Stimulated activated CD8-positive, alpha-beta memory T cell treated with anti-CD3 and anti-CD28 coated beads, Interleukin-12 subunit alpha, Interleukin-12 subunit beta, amount 100 ng/mL, for 4 hours (primary cell): ENCODE results near the gene DEPDC1B.
"Not testable (repeated sequence)": the region's sequence is repeated elsewhere in the genome, so short reads cannot be mapped to it uniquely, and the experiment has no call there.

ENCODE experiments used
- DNase-seq: peaks from one replicate; pipeline ENCODE4 v3.0.0-alpha.2; 2020; ENCODE audit warnings: low read depth

Gene DEPDC1B

DNA sequence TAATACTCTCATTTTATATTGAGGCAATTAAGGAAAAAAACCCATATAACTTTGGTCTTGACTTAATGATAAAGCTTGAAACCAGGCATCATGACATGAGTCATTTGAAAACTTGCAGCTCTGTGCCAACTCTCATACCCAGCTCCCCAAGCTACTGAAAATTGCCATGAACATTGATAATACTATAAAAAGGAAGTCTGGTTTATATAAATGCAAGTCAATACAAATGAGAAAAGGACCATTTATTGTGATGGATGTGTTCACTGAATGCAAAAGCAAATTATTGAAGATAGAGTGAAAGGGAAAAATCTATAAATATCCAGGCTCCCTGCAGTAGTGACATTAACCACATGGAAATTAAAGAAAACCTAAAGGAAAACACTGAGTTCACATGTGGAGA, 116.3 kb downstream of the DEPDC1B start:
- no peak for DNase-seq

DNA sequence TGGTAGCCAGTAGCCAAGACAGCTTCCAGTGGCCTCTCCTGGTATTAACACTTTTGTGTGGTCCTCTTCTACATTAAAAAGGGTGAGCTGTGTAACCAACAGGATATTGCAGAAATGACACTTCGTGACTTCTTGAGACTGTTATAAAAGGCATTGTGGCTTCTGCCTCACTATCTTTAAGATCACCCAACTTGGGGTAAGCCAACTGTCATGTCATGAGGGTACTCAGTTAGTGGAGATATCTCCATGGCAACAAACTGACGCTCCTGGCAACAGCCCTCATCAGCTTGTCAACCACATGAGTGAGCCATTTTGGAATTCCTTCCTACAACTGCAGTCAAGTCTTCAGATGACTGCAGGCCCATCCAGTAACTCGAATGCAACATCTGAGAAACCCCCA, 121.7 kb downstream of the DEPDC1B start:
- DNase-seq, result no peak

- no peak for DNase-seq
Measured at GRCh38 chr5:60577116-60577515, 122.8 kb downstream of the DEPDC1B start.

DNA sequence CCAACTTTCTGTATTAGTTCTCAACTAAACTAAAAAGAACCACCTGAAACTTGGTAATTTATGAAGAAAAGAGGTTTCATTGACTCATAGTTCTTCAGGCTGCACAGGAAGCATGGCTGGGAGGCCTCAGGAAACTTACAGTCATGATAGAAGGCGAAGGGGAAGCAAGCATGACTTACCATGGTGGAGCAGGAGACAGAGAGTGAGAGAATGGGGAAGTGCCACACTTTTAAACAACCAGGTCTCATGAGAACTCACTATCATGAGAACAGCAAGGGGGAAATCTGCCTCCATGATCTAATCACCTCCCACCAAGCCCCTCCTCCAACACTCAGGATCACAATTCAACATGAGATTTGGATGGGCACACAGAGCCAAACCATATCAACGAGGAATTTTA, 123.5 kb downstream of the DEPDC1B start:
- DNase-seq, result no peak

GRCh38 chr5:60568646-60569045, 131.3 kb downstream of the DEPDC1B start:
- no peak for DNase-seq

GRCh38 chr5:60563696-60564324, 136.2 kb downstream of the DEPDC1B start:
- no peak for DNase-seq

DNA sequence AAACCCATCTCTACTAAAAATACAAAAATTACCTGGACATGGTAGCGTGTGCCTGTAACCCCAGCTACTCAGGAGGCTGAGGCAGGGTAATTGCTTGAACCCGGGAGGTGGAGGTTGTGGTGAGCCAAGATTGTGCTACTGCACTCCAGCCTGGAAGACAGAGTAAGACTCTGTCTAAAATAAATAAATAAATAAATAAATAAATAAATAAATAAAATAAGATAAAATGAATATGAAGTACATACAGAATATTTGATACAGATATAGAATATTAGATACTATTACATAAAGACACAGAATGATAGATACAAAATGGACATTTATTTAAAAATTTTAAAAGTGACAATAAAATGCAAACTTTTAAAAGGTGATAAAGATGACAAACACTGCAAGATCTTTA, 146.7 kb downstream of the DEPDC1B start:
- DNase-seq, result not testable (repeated sequence)

DNA sequence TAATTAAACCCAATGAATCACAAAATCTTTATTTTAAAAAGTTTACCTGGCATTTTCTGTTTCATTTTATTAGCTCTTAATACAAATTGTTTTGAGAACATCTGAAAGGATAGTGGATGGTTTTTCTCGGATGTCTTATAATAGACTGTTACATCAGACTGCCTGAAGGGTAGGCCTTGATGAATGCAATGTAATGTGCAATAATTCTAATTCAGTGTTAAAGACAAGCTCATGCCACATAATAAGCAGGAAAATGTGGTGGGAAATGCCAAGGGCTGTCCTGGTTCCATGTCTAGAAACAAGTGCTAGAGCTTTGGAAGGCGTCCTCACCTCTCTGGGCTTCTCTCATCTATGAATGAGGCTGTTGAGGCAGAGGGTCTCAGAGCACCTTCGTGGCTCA, 148.1 kb downstream of the DEPDC1B start:
- no peak for DNase-seq

- DNase-seq, result no peak
Measured at GRCh38 chr5:60551250-60551649, 148.7 kb downstream of the DEPDC1B start.

GRCh38 chr5:60550311-60550710, 149.7 kb downstream of the DEPDC1B start:
- no peak for DNase-seq

DNA sequence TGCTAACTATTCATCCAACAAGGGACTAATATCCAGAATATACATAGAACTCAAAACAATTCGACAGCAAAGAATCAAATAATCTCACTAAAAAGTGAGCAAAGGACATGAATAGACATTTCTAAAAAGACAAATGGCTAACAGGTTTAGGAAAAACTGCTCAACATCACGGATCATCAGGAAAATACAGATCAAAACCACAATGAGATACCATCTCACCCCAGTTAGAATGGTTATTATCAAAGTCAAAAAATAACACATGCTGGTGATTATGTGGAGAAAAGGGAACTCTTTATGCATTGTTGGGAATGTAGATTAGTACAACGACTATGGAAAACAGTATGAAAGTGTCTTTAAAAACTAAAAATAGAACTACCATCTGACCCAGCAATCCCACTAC, 150.1 kb downstream of the DEPDC1B start:
- no peak for DNase-seq
